Measurements from ENCODE around the gene EGF. TPM values are rescaled to one million over a fixed set of nuclear protein-coding genes. Genes with fewer than 3 reads are reported as not detected.

Gene EGF
- polyA plus RNA-seq, 2 of the 4 experiments (the other 2 are of a cell fraction): 0.59 to 0.98 TPM

GRCh38 chr4:110061076-110061475, 148.4 kb downstream of the EGF start:
- DNase-seq (ENCODE audit: low read depth in 1 of 2, low spot score in 1 of 2) (no peak), ATAC-seq (no peak), FAIRE-seq (no peak)
- peaks cover 20% of the 10 kb centered on the region; the same call in 2 of the 3 replicates for H3K4me1 ChIP-seq
- CTCF ChIA-PET: interaction anchor here (1.2 kb wide), 1 partner anchor 12 kb away, joined by 5 read pairs; no protein-coding TSS in a partner anchor
- H3K9me3 ChIP-seq: no peaks in the 10 kb centered on the region
- POLR2A ChIA-PET: no interaction called here
- 94% methylated on average over 2 of the region's 2 CpGs for WGBS (ENCODE audit: missing lambda C conversion rate)
- H3K4me3 ChIP-seq: no peak overlapping the region
- TF ChIP-seq ESRRA (IDR thresholded peaks at IDR 0.05; ENCODE audit: borderline replicate concordance, low read length) (no peak), FOSL2 (IDR thresholded peaks at IDR 0.05) (no peak), FOSL2 (CRISPR knock-in tag; IDR thresholded peaks at IDR 0.05) (no peak), HEYL (CRISPR knock-in tag; IDR thresholded peaks at IDR 0.05) (no peak), POLR2AphosphoS2 (conservative IDR thresholded peaks at IDR 0.05; ENCODE audit: low read length) (no peak), NFE2L2 (conservative IDR thresholded peaks at IDR 0.05; ENCODE audit: low read length) (no peak), REST (IDR thresholded peaks at IDR 0.05) (no peak), RAD21 (conservative IDR thresholded peaks at IDR 0.05 in 1 of 2, IDR thresholded peaks at IDR 0.05 in 1 of 2) (no peak), SMC3 (IDR thresholded peaks at IDR 0.05) (no peak), MYC (IDR thresholded peaks at IDR 0.05; ENCODE audit: borderline replicate concordance, low read length) (no peak), FOSB (CRISPR knock-in tag; IDR thresholded peaks at IDR 0.05) (no peak), JUNB (IDR thresholded peaks at IDR 0.05) (no peak), HOXA7 (CRISPR knock-in tag; IDR thresholded peaks at IDR 0.05) (no peak), KDM5A (IDR thresholded peaks at IDR 0.05) (no peak), ELK1 (IDR thresholded peaks at IDR 0.05; ENCODE audit: low read depth, low read length) (no peak), ZSCAN20 (CRISPR knock-in tag; IDR thresholded peaks at IDR 0.05) (no peak), EP300 (IDR thresholded peaks at IDR 0.05) (no peak), MAZ (IDR thresholded peaks at IDR 0.05; ENCODE audit: borderline replicate concordance, low read depth, low read length) (no peak), CEBPB (IDR thresholded peaks at IDR 0.05) (no peak), NPAS2 (CRISPR knock-in tag; IDR thresholded peaks at IDR 0.05; ENCODE audit: borderline replicate concordance) (no peak)
- no peak overlapping the region for H3K4me2 ChIP-seq
- H3K27ac ChIP-seq: no peak overlapping the region; a peak in 1 of 6 replicates

Small RNA genes lying within 50 kb of the gene (small RNA-seq; reads per million reads assigned to genes)
- 0.91 to 209 (median 75.8) reads per million in 6 experiments for gene RNU6-35P

Other genes starting within 250 kb of the EGF start
- 32.6 and 39.2 TPM in 2 replicates for gene CASP6, start 209.4 kb upstream of the EGF start, polyA plus RNA-seq (2011; rRNA removed)
- gene CASP6, start 209.4 kb upstream of the EGF start, polyA plus RNA-seq (2017; fragmentation: RNase III; extraction: RNeasy Plus Mini Kit Qiagen cat#74134 plus additional on column Dnase treatment): 19.2 to 21.2 TPM (median 19.8 TPM) in 3 replicates
- gene PLA2G12A, start 182.8 kb upstream of the EGF start, polyA plus RNA-seq (2011; rRNA removed): 39.3 and 39.7 TPM in 2 replicates
- 8.2 to 13.4 TPM (median 9.8 TPM) in 3 replicates for gene PLA2G12A, start 182.8 kb upstream of the EGF start, polyA plus RNA-seq (2017; fragmentation: RNase III; extraction: RNeasy Plus Mini Kit Qiagen cat#74134 plus additional on column Dnase treatment)
- gene CFI, start 110.9 kb upstream of the EGF start, polyA plus RNA-seq (2011; rRNA removed): 2.2 and 2.8 TPM in 2 replicates
- 0.76 to 2.6 TPM (median 2.2 TPM) in 3 replicates for gene CFI, start 110.9 kb upstream of the EGF start, polyA plus RNA-seq (2017; fragmentation: RNase III; extraction: RNeasy Plus Mini Kit Qiagen cat#74134 plus additional on column Dnase treatment)
- gene GAR1, start 97.1 kb upstream of the EGF start, polyA plus RNA-seq (2011; rRNA removed): 31.6 and 44.1 TPM in 2 replicates
- gene GAR1, start 97.1 kb upstream of the EGF start, polyA plus RNA-seq (2017; fragmentation: RNase III; extraction: RNeasy Plus Mini Kit Qiagen cat#74134 plus additional on column Dnase treatment): 69.6 to 81.4 TPM (median 73.1 TPM) in 3 replicates
- gene RRH, start 84.9 kb upstream of the EGF start, polyA plus RNA-seq (2011; rRNA removed): 0.10 and 0.16 TPM in 2 replicates
- 0.10 to 0.18 TPM (median 0.12 TPM) in 3 replicates for gene RRH, start 84.9 kb upstream of the EGF start, polyA plus RNA-seq (2017; fragmentation: RNase III; extraction: RNeasy Plus Mini Kit Qiagen cat#74134 plus additional on column Dnase treatment)
- gene LRIT3, start 64.8 kb upstream of the EGF start, polyA plus RNA-seq (2011; rRNA removed): 0.04 and 0.06 TPM in 2 replicates
- 0.04 to 0.08 TPM (median 0.06 TPM) in 3 replicates for gene LRIT3, start 64.8 kb upstream of the EGF start, polyA plus RNA-seq (2017; fragmentation: RNase III; extraction: RNeasy Plus Mini Kit Qiagen cat#74134 plus additional on column Dnase treatment)